ENCODE data around the gene KCNK15. TPM values are rescaled to one million over a fixed set of nuclear protein-coding genes. Genes with fewer than 3 reads are reported as not detected.

KCNK15 gene
- total and polyA plus RNA-seq, 9 of the 15 experiments (the other 6 are each of a cell fraction or from before 2014, with no cell fraction given) = 0.03 to 0.30 (median 0.17) TPM; not detected in 5

DNA sequence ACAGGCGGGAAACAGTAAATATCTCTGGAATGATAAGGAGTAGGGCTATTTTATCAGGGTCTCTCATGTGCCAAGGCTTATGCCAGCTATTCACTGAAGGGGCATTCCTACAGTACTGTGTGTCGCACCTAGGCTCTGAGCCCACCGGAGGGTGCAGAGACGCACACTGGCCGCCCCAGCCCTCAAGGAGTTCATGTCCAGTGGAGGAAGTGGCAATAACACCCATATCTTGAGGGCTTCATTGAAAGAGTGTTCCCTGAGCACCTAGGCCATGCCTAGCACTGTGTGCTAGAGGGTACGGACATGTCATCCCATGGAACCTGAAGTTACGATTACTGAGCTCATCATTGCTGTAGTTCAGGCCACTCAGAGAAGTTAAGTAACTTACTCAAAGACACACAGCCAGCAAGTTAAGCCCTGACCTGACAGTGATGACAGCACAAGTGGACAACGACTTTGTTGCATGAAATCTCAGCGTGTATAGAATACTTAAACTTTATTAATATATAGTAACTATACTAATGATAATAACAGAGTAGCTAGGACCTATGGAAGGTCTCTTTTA, 21.8 kb upstream of the KCNK15 start:
- TF ChIP-seq RBM25 (IDR thresholded peaks at IDR 0.05; ENCODE audit: low read depth, low read length, severe bottlenecking) (peak; percentile 80), ZNF561 (CRISPR knock-in tag; conservative IDR thresholded peaks at IDR 0.05) (no peak), ZFP36 (IDR thresholded peaks at IDR 0.05; ENCODE audit: low read depth, low read length, partially characterized antibody) (peak; percentile 64), REST (IDR thresholded peaks at IDR 0.05; ENCODE audit: borderline replicate concordance) (no peak), REST (CRISPR knock-in tag; IDR thresholded peaks at IDR 0.05; ENCODE audit: low read depth) (no peak), BCOR (IDR thresholded peaks at IDR 0.05) (0 out of 2 replicates have a peak, but pooled peaks have one; percentile 12)
- TF ChIP-seq, protein P1, sequence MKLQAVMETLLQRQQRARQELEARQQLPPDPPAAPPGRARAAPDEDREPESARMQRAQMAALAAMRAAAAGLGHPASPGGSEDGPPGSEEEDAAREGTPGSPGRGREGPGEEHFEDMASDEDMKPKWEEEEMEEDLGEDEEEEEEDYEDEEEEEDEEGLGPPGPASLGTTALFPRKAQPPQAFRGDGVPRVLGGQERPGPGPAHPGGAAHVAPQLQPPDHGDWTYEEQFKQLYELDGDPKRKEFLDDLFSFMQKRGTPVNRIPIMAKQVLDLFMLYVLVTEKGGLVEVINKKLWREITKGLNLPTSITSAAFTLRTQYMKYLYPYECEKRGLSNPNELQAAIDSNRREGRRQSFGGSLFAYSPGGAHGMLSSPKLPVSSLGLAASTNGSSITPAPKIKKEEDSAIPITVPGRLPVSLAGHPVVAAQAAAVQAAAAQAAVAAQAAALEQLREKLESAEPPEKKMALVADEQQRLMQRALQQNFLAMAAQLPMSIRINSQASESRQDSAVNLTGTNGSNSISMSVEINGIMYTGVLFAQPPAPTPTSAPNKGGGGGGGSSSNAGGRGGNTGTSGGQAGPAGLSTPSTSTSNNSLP (IDR thresholded peaks at IDR 0.05; ENCODE audit: borderline replicate concordance, low read depth, low read length) = no peak
- TF ChIP-seq, protein P2, sequence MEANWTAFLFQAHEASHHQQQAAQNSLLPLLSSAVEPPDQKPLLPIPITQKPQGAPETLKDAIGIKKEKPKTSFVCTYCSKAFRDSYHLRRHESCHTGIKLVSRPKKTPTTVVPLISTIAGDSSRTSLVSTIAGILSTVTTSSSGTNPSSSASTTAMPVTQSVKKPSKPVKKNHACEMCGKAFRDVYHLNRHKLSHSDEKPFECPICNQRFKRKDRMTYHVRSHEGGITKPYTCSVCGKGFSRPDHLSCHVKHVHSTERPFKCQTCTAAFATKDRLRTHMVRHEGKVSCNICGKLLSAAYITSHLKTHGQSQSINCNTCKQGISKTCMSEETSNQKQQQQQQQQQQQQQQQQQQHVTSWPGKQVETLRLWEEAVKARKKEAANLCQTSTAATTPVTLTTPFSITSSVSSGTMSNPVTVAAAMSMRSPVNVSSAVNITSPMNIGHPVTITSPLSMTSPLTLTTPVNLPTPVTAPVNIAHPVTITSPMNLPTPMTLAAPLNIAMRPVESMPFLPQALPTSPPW (CRISPR knock-in tag; IDR thresholded peaks at IDR 0.05) = no peak
- no peak for ATAC-seq
- H3K27ac ChIP-seq (ENCODE audit: extremely low read depth, low read depth, low read length) = no peak overlapping the region
- BruUV-seq (replicated peaks) = no TSS peak
- H3K9ac ChIP-seq (ENCODE audit: insufficient read depth in 1 of 2, low read depth in 2 of 2, low read length in 2 of 2) = no peak overlapping the region
- ChIA-PET CTCF (ENCODE audit: low intra/inter-chr PET ratio) (no interaction called here), POLR2A (interaction anchor here (1.2 kb wide), 1 partner anchor 13 kb away, joined by 4 read pairs; no protein-coding TSS in a partner anchor)
- H3K79me2 ChIP-seq (ENCODE audit: control insufficient read depth, insufficient read depth, low read length) = no peaks in the 10 kb centered on the region
- DNase-seq (ENCODE audit: extremely low read depth in 1 of 4, low spot score in 3 of 4) = no peak
- FAIRE-seq = no peak
- peaks cover 40 to 72% of the 10 kb centered on the region in 2 experiments for H3K27me3 ChIP-seq (ENCODE audit: control insufficient read depth in 2 of 2, insufficient read depth in 2 of 2, low read length in 2 of 2)
- in situ Hi-C loops (cut with MboI) (no loop called here), intact Hi-C loops (cut with micrococcal nuclease) (no loop called here)
- 6% methylated on average over 9 of the region's 9 CpGs for WGBS (ENCODE audit: insufficient coverage, low coverage, missing lambda C conversion rate)
- H2AFZ ChIP-seq (ENCODE audit: low read depth, low read length) = no peak overlapping the region
- H3K9me3 ChIP-seq (replicated peaks; ENCODE audit: control insufficient read depth, insufficient read depth, low read depth, low read length) = no peaks in the 10 kb centered on the region
- no peaks in the 10 kb centered on the region for H3K36me3 ChIP-seq (ENCODE audit: control insufficient read depth, insufficient read depth, low read length)
- peaks cover 0 to 10% of the 10 kb centered on the region in 2 experiments; a peak in 2 of 5 replicates for H3K4me1 ChIP-seq (replicated peaks in 1 of 2; ENCODE audit: control insufficient read depth in 2 of 2, insufficient read depth in 2 of 2, low read length in 2 of 2)
- no peak overlapping the region for H3K4me3 ChIP-seq
- peaks cover 8% of the 10 kb centered on the region; the same call in 1 of the 2 replicates for H4K20me1 ChIP-seq (replicated peaks; ENCODE audit: control insufficient read depth, insufficient read depth, low read length)
- no peak overlapping the region for H3K4me2 ChIP-seq (ENCODE audit: insufficient read depth, low read length)
- H3K9me1 ChIP-seq (ENCODE audit: control insufficient read depth, insufficient read depth, low read length) = no peaks in the 10 kb centered on the region
